DND-41 (cell line): ENCODE data around the gene PRKAR2B.

Source experiments
- CTCF ChIP-seq: IDR thresholded peaks from 2 replicates; pipeline ENCODE4 v1.5.1; 2012; ENCODE audit warnings: borderline replicate concordance, low read length, moderate library complexity, mild to moderate bottlenecking; ENCODE audit not compliant: poor library complexity, severe bottlenecking; ENCODE audit errors: extremely low read depth
- EZH2 ChIP-seq: IDR thresholded peaks from 3 replicates; pipeline ENCODE4 v1.6.1; 2012; ENCODE audit warnings: borderline replicate concordance, low read depth, mild to moderate bottlenecking, moderate library complexity, low read length, inconsistent platforms; ENCODE audit not compliant: severe bottlenecking

DNA sequence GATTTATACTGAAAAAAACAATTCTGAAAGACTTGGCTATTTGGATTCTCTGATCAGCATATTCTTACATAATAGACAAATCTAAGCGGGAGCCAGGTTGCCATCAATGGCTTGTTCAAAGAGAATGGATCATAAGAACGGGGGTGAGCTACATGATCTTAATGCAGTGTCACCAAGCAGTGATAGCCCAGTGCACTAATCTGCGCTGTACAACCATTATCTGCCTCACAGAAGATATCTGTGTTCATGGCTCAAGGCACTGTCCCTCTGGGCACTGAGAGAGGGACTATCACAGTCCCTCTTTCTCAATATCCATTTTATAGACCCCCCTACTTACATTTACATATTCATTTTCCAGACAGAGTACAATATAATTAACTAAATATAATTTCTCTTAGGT lies 22.9 kb upstream of the PRKAR2B start:
- TF ChIP-seq CTCF (no peak), EZH2 (no peak)
